ENCODE data around the gene MROH2B. TPM values are rescaled to one million over a fixed set of nuclear protein-coding genes. Genes with fewer than 3 reads are reported as not detected.

The MROH2B gene
- total RNA-seq, 1 experiment from 2014 or later: not detected

DNA sequence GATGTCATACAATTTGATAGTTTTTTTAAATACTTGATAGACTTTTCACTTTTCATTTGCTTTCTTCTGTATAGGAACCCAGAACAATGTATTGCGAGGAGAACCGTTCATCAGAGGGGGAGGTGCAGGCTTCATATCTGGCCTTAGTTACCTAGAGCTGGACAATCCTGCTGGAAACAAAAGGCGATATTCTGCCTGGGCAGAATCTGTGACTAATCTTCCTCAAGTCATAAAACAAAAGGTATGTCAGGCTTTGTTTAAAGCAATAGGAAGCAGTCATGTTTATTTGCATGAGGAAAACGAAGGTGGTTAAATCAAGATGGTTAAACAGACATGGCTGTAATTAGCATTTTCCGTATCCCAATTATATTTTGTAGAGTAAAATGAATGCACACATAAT is 115.8 kb downstream of the MROH2B start:
- Histone ChIP-seq H3K9me3 (ENCODE audit: control insufficient read depth in 1 of 2, insufficient read depth in 1 of 2, low read depth in 1 of 2, low read length in 2 of 2) (no peaks in the 10 kb centered on the region), H3K9ac (ENCODE audit: low read length) (no peak overlapping the region), H3K36me3 (ENCODE audit: control insufficient read depth in 1 of 2, insufficient read depth in 2 of 2, low read length in 2 of 2) (no peaks in the 10 kb centered on the region), H3K79me2 (ENCODE audit: insufficient read depth, low read length) (no peaks in the 10 kb centered on the region), H3K4me2 (ENCODE audit: low read length) (no peak overlapping the region), H2AFZ (ENCODE audit: low read depth, low read length, poor library complexity, severe bottlenecking) (no peak overlapping the region), H3K9me2 (ENCODE audit: insufficient read depth) (no peaks in the 10 kb centered on the region), H3K27me3 (ENCODE audit: insufficient read depth, low read length) (no peaks in the 10 kb centered on the region), H3K27ac (ENCODE audit: low read depth, low read length) (no peak overlapping the region), H3K4me3 (replicated peaks in 1 of 2; ENCODE audit: low read depth in 1 of 2, low read length in 2 of 2) (no peak overlapping the region), H3K4me1 (ENCODE audit: control insufficient read depth in 1 of 2, insufficient read depth in 2 of 2, low read length in 2 of 2) (peaks cover 0 to 7% of the 10 kb centered on the region in 2 experiments; a peak in 1 of 4 replicates), H4K20me1 (ENCODE audit: insufficient read depth) (no peaks in the 10 kb centered on the region)
- POLR2A ChIA-PET: no interaction called here
- intact Hi-C loops (cut with micrococcal nuclease): no loop called here
- BruUV-seq (replicated peaks): no TSS peak
- RAD21 ChIA-PET (ENCODE audit: low non-redundant PET in 1 of 2, low total read pairs in 2 of 2, uncharacterized antibody in 2 of 2, unreplicated experiment in 2 of 2): no interaction called here
- DNase-seq (ENCODE audit: low read depth, low spot score) (no peak), ATAC-seq (no peak)
- no peak for TF ChIP-seq CEBPB (IDR thresholded peaks at IDR 0.05; ENCODE audit: low read depth)
- no peak for TF ChIP-seq CBX3 (IDR thresholded peaks at IDR 0.05; ENCODE audit: low read depth)
- no peak for TF ChIP-seq ZBTB33 (IDR thresholded peaks at IDR 0.05; ENCODE audit: extremely low read depth, insufficient replicate concordance, low read length)
- TF ChIP-seq EGR1 (IDR thresholded peaks at IDR 0.05; ENCODE audit: low read depth): no peak
- no peak for TF ChIP-seq EZH2 (IDR thresholded peaks at IDR 0.05)
- no peak for TF ChIP-seq YY1 (IDR thresholded peaks at IDR 0.05; ENCODE audit: extremely low read depth, insufficient replicate concordance, low read depth, low read length)
- no peak for TF ChIP-seq ELF1 (IDR thresholded peaks at IDR 0.05; ENCODE audit: borderline replicate concordance, low read depth)
- TF ChIP-seq CTCF (IDR thresholded peaks at IDR 0.05 in 2 of 3, conservative IDR thresholded peaks at IDR 0.05 in 1 of 3; ENCODE audit: borderline replicate concordance in 1 of 3, insufficient read depth in 1 of 3, low read depth in 2 of 3, low read length in 2 of 3): no peak
- TF ChIP-seq TCF7L2 (IDR thresholded peaks at IDR 0.05; ENCODE audit: borderline replicate concordance, extremely low read depth, insufficient read depth, insufficient read length): no peak
- no peak for TF ChIP-seq SP1 (IDR thresholded peaks at IDR 0.05; ENCODE audit: low read depth)
- TF ChIP-seq JUND (IDR thresholded peaks at IDR 0.05): no peak
- no peak for TF ChIP-seq REST (IDR thresholded peaks at IDR 0.05; ENCODE audit: low read depth)
- no peak for TF ChIP-seq RAD21 (IDR thresholded peaks at IDR 0.05; ENCODE audit: low read depth)
- TF ChIP-seq ZNF274 (IDR thresholded peaks at IDR 0.05; ENCODE audit: low read depth, low read length): no peak
- TF ChIP-seq EZH2phosphoT487 (IDR thresholded peaks at IDR 0.05; ENCODE audit: borderline replicate concordance): no peak
- TF ChIP-seq POLR2A (IDR thresholded peaks at IDR 0.05; ENCODE audit: borderline replicate concordance, extremely low read depth, insufficient read depth, insufficient read length): no peak
- TF ChIP-seq FOSL1 (IDR thresholded peaks at IDR 0.05; ENCODE audit: low read depth): no peak
- TF ChIP-seq SIN3A (IDR thresholded peaks at IDR 0.05; ENCODE audit: low read depth): no peak
- CTCF ChIA-PET: no interaction called here

Measured in HCT116 (cell line).